ENCODE data around the gene ANO8. TPM values are rescaled to one million over a fixed set of nuclear protein-coding genes. Genes with fewer than 3 reads are reported as not detected.
A peak's percentile ranks its signal among the peaks of the same experiment; 100 is the strongest.

The ANO8 gene
- total and polyA plus RNA-seq, 7 experiments from 2014 or later: 0.26 to 22.3 (median 15.6) TPM

- ATAC-seq (peak; percentile 92), DNase-seq (peak; percentile 81 to 100 (median 99))
- ChIA-PET POLR2A (interaction anchor here (0.6 to 5.8 kb wide), 14 partner anchors 12 to 1223 kb away, joined by 3 to 56 read pairs (median 4); partner anchors contain the start of genes ANO8, BABAM1, GTPBP3 and MVB12A), CTCF (interaction anchor here (0.5 to 1.9 kb wide), 7 partner anchors 16 to 80 kb away, joined by 3 to 8 read pairs (median 5); partner anchors contain the start of gene BABAM1)
- no peaks in the 10 kb centered on the region for H3K27me3 ChIP-seq (ENCODE audit: control insufficient read depth in 2 of 2, insufficient read depth in 2 of 2, low read length in 2 of 2)
- H3K36me3 ChIP-seq (ENCODE audit: control insufficient read depth in 2 of 3, insufficient read depth in 3 of 3, low read length in 3 of 3): peaks cover 0 to 29% (median 9%) of the 10 kb centered on the region in 3 experiments
- no peaks in the 10 kb centered on the region for H3K9me3 ChIP-seq (ENCODE audit: control insufficient read depth in 2 of 3, low read length in 3 of 3)
- Mint-ChIP-seq H3K9me3 (no peaks in the 10 kb centered on the region), H3K4me1 (peaks cover 32 to 60% (median 50%) of the 10 kb centered on the region in 7 donors), H3K36me3 (peaks cover 0 to 8% (median 0%) of the 10 kb centered on the region in 5 donors), H3K27me3 (no peaks in the 10 kb centered on the region), H3K4me3 (peak within 1 kb of the TSS; percentile 91 to 100 (median 97)), H3K27ac (peak within 1 kb of the TSS; percentile 91 to 98 (median 94))
- intact Hi-C loops (cut with micrococcal nuclease): loop anchor here (1.0 to 10.0 kb wide), 13 partner anchors 17 to 1932 kb away; partner anchors contain the start of genes C19orf44 (in 2 of the 2), CALR3 (in 2 of the 2), GTPBP3 (in 2 of the 2) and HAUS8 (in 2 of the 2)
- H3K27ac ChIP-seq (ENCODE audit: low read depth, low read length): peak within 1 kb of the TSS; percentile 87
- H3K4me1 ChIP-seq (ENCODE audit: control insufficient read depth in 2 of 2, insufficient read depth in 2 of 2, low read length in 2 of 2): peaks cover 22 to 28% of the 10 kb centered on the region in 2 donors
- peak within 1 kb of the TSS; percentile 86 for H3K4me3 ChIP-seq (ENCODE audit: low read length)
Measured at GRCh38 chr19:17309198-17309964, 25.3 kb downstream of the ANO8 start, which contains the start of gene DDA1. Gene DDA1 (plus strand): TSS chr19:17309563. CDS start chr19:17309655, 92 bp downstream.

- Histone ChIP-seq H3K36me3 (ENCODE audit: control insufficient read depth in 2 of 3, insufficient read depth in 3 of 3, low read length in 3 of 3) (peaks cover 0 to 21% (median 0%) of the 10 kb centered on the region in 3 experiments), H3K27ac (ENCODE audit: low read depth, low read length) (no peak overlapping the region), H3K4me1 (ENCODE audit: control insufficient read depth in 2 of 2, insufficient read depth in 2 of 2, low read length in 2 of 2) (peaks cover 29 to 35% of the 10 kb centered on the region in 2 donors), H3K4me3 (ENCODE audit: low read length) (no peak overlapping the region), H3K27me3 (ENCODE audit: control insufficient read depth in 2 of 2, insufficient read depth in 2 of 2, low read length in 2 of 2) (no peaks in the 10 kb centered on the region), H3K9me3 (ENCODE audit: control insufficient read depth in 2 of 3, low read length in 3 of 3) (no peaks in the 10 kb centered on the region)
- POLR2A ChIA-PET: interaction anchor here (1.3 to 5.8 kb wide), 5 partner anchors 16 to 239 kb away, joined by 3 to 56 read pairs (median 17); partner anchors contain the start of genes ANO8, GTPBP3 and PGLS
- CTCF ChIA-PET: interaction anchor here (1.8 kb wide), 1 partner anchor 37 kb away, joined by 8 read pairs; no protein-coding TSS in a partner anchor
- Mint-ChIP-seq H3K9me3 (no peaks in the 10 kb centered on the region), H3K27me3 (no peaks in the 10 kb centered on the region), H3K4me1 (peaks cover 32 to 69% (median 61%) of the 10 kb centered on the region in 7 donors), H3K36me3 (peaks cover 0 to 6% (median 0%) of the 10 kb centered on the region in 5 donors), H3K4me3 (peak overlapping the region in 9 of 10 donors; percentile 6 to 90 (median 32)), H3K27ac (peak overlapping the region in 4 of 9 donors; percentile 62 to 89 (median 76))
- intact Hi-C loops (cut with micrococcal nuclease): loop anchor here (5.0 to 10.0 kb wide), 6 partner anchors 99 to 1931 kb away; partner anchors contain the start of genes C19orf44 (in 2 of the 2), CALR3 (in 2 of the 2), AKAP8 (in 1 of the 2) and BST2 (in 1 of the 2)
- ATAC-seq: no peak
- no peak for DNase-seq
Measured at GRCh38 chr19:17307876-17308377, 26.7 kb downstream of the ANO8 start.

GRCh38 chr19:17306285-17306714 is 28.4 kb downstream of the ANO8 start:
- Mint-ChIP-seq H3K27ac (peak overlapping the region; percentile 70 to 92 (median 84)), H3K4me3 (peak overlapping the region; percentile 82 to 94 (median 90)), H3K27me3 (no peaks in the 10 kb centered on the region), H3K36me3 (peaks cover 0 to 6% (median 0%) of the 10 kb centered on the region in 5 donors), H3K4me1 (peaks cover 30 to 68% (median 61%) of the 10 kb centered on the region in 7 donors), H3K9me3 (no peaks in the 10 kb centered on the region)
- intact Hi-C loops (cut with micrococcal nuclease): loop anchor here (5.0 to 10.0 kb wide), 6 partner anchors 101 to 1929 kb away; partner anchors contain the start of genes C19orf44 (in 2 of the 2), CALR3 (in 2 of the 2), AKAP8 (in 1 of the 2) and BST2 (in 1 of the 2)
- peaks cover 25 to 35% of the 10 kb centered on the region in 2 donors for H3K4me1 ChIP-seq (ENCODE audit: control insufficient read depth in 2 of 2, insufficient read depth in 2 of 2, low read length in 2 of 2)
- peak overlapping the region; percentile 81 for H3K27ac ChIP-seq (ENCODE audit: low read depth, low read length)
- ChIA-PET CTCF (interaction anchor here (0.6 to 0.7 kb wide), 6 partner anchors 16 to 181 kb away, joined by 3 to 7 read pairs (median 4); no protein-coding TSS in a partner anchor), POLR2A (interaction anchor here (0.6 to 5.8 kb wide), 10 partner anchors 18 to 939 kb away, joined by 3 to 56 read pairs (median 4); partner anchors contain the start of genes ANO8 and GTPBP3)
- DNase-seq: no peak
- H3K27me3 ChIP-seq (ENCODE audit: control insufficient read depth in 2 of 2, insufficient read depth in 2 of 2, low read length in 2 of 2): no peaks in the 10 kb centered on the region
- no peaks in the 10 kb centered on the region for H3K9me3 ChIP-seq (ENCODE audit: control insufficient read depth in 2 of 3, low read length in 3 of 3)
- no peak for ATAC-seq
- peaks cover 0 to 8% (median 0%) of the 10 kb centered on the region in 3 experiments for H3K36me3 ChIP-seq (ENCODE audit: control insufficient read depth in 2 of 3, insufficient read depth in 3 of 3, low read length in 3 of 3)
- peak overlapping the region; percentile 93 for H3K4me3 ChIP-seq (ENCODE audit: low read length)

- Mint-ChIP-seq H3K4me3 (peak within 1 kb of the TSS; percentile 82 to 94 (median 90)), H3K36me3 (peaks cover 0 to 6% (median 0%) of the 10 kb centered on the region in 5 donors), H3K9me3 (no peaks in the 10 kb centered on the region), H3K4me1 (peaks cover 28 to 64% (median 57%) of the 10 kb centered on the region in 7 donors), H3K27me3 (no peaks in the 10 kb centered on the region), H3K27ac (peak within 1 kb of the TSS; percentile 82 to 93 (median 90))
- peak within 1 kb of the TSS; percentile 81 for H3K27ac ChIP-seq (ENCODE audit: low read depth, low read length)
- no peaks in the 10 kb centered on the region for H3K9me3 ChIP-seq (ENCODE audit: control insufficient read depth in 2 of 3, low read length in 3 of 3)
- no peaks in the 10 kb centered on the region for H3K27me3 ChIP-seq (ENCODE audit: control insufficient read depth in 2 of 2, insufficient read depth in 2 of 2, low read length in 2 of 2)
- ChIA-PET POLR2A (interaction anchor here (0.6 to 5.8 kb wide), 17 partner anchors 13 to 939 kb away, joined by 3 to 56 read pairs (median 5); partner anchors contain the start of genes ANKLE1, ANO8, BABAM1 and GTPBP3), CTCF (interaction anchor here (0.6 to 1.3 kb wide), 8 partner anchors 9 to 588 kb away, joined by 3 to 5 read pairs (median 3); partner anchors contain the start of genes ANO8 and BABAM1)
- ATAC-seq (peak; percentile 65), DNase-seq (peak; percentile 81 to 96 (median 93))
- peaks cover 0 to 8% (median 0%) of the 10 kb centered on the region in 3 experiments for H3K36me3 ChIP-seq (ENCODE audit: control insufficient read depth in 2 of 3, insufficient read depth in 3 of 3, low read length in 3 of 3)
- peaks cover 22 to 32% of the 10 kb centered on the region in 2 donors for H3K4me1 ChIP-seq (ENCODE audit: control insufficient read depth in 2 of 2, insufficient read depth in 2 of 2, low read length in 2 of 2)
- intact Hi-C loops (cut with micrococcal nuclease): loop anchor here (1.0 to 10.0 kb wide), 13 partner anchors 13 to 1928 kb away; partner anchors contain the start of genes BABAM1 (in 2 of the 2), C19orf44 (in 2 of the 2), CALR3 (in 2 of the 2) and HAUS8 (in 2 of the 2)
- peak within 1 kb of the TSS; percentile 93 for H3K4me3 ChIP-seq (ENCODE audit: low read length)
Measured at GRCh38 chr19:17305517-17306284, 29.0 kb downstream of the ANO8 start, which contains the start of gene MRPL34. Gene MRPL34 (plus strand): TSS chr19:17305872. CDS start chr19:17305893, 21 bp downstream.

GRCh38 chr19:17305216-17305516 is 29.5 kb downstream of the ANO8 start:
- CTCF ChIA-PET: interaction anchor here (0.6 to 1.3 kb wide), 8 partner anchors 8 to 228 kb away, joined by 3 to 5 read pairs (median 3); partner anchors contain the start of genes ANO8 and BABAM1
- H3K36me3 Mint-ChIP-seq: peaks cover 0 to 4% (median 0%) of the 10 kb centered on the region in 5 donors
- peaks cover 24 to 59% (median 52%) of the 10 kb centered on the region in 7 donors for H3K4me1 Mint-ChIP-seq
- POLR2A ChIA-PET: interaction anchor here (0.6 to 5.8 kb wide), 10 partner anchors 12 to 832 kb away, joined by 3 to 56 read pairs (median 5); partner anchors contain the start of genes ANKLE1, ANO8, BABAM1 and GTPBP3
- no peaks in the 10 kb centered on the region for H3K9me3 ChIP-seq (ENCODE audit: control insufficient read depth in 2 of 3, low read length in 3 of 3)
- H3K27me3 Mint-ChIP-seq: no peaks in the 10 kb centered on the region
- intact Hi-C loops (cut with micrococcal nuclease): loop anchor here (1.0 to 10.0 kb wide), 13 partner anchors 13 to 1928 kb away; partner anchors contain the start of genes BABAM1 (in 2 of the 2), C19orf44 (in 2 of the 2), CALR3 (in 2 of the 2) and HAUS8 (in 2 of the 2)
- H3K36me3 ChIP-seq (ENCODE audit: control insufficient read depth in 2 of 3, insufficient read depth in 3 of 3, low read length in 3 of 3): peaks cover 0 to 8% (median 0%) of the 10 kb centered on the region in 3 experiments
- H3K27ac Mint-ChIP-seq: peak overlapping the region; percentile 26 to 93 (median 90)
- H3K27me3 ChIP-seq (ENCODE audit: control insufficient read depth in 2 of 2, insufficient read depth in 2 of 2, low read length in 2 of 2): no peaks in the 10 kb centered on the region
- H3K9me3 Mint-ChIP-seq: no peaks in the 10 kb centered on the region
- peaks cover 17 to 26% of the 10 kb centered on the region in 2 donors for H3K4me1 ChIP-seq (ENCODE audit: control insufficient read depth in 2 of 2, insufficient read depth in 2 of 2, low read length in 2 of 2)
- DNase-seq (no peak), ATAC-seq (no peak)
- H3K27ac ChIP-seq (ENCODE audit: low read depth, low read length): peak overlapping the region; percentile 40
- peak overlapping the region; percentile 93 for H3K4me3 ChIP-seq (ENCODE audit: low read length)
- H3K4me3 Mint-ChIP-seq: peak overlapping the region; percentile 82 to 94 (median 90)
